Neural cell (in vitro differentiated cells): Measurements from ENCODE around the gene PKIB. TPM values are rescaled to one million over a fixed set of nuclear protein-coding genes. Genes with fewer than 3 reads are reported as not detected.

Source experiments
- H2AFZ ChIP-seq: fragments of 200-600, 300-800 bp; sonication (generic), shearing (Covaris generic); 2 replicates; pipeline ENCODE4 v1.6.0; 2014; ENCODE audit warnings: low read depth, mild to moderate bottlenecking, antibody characterized with exemption, low read length, moderate library complexity
- H3F3A ChIP-seq: fragments of 200-600 bp; shearing (Covaris generic); 2 replicates; pipeline ENCODE4 v1.6.1; 2016; ENCODE audit warnings: mild to moderate bottlenecking, moderate library complexity, mixed read lengths, antibody characterized with exemption, low read length; ENCODE audit not compliant: insufficient read depth, poor library complexity, severe bottlenecking
- H3K27ac ChIP-seq: fragments of 200-600, 300-800 bp; sonication (generic), shearing (Covaris generic); 2 replicates; pipeline ENCODE4 v1.5.1; 2014; ENCODE audit warnings: mild to moderate bottlenecking, low read length, moderate library complexity
- H3K27me3 ChIP-seq: fragments of 300-800, 200-600 bp; sonication (generic), shearing (Covaris generic); 2 replicates; pipeline ENCODE4 v1.6.0; 2014; ENCODE audit warnings: mild to moderate bottlenecking, low read depth, low read length, moderate library complexity; ENCODE audit not compliant: insufficient read depth
- H3K36me3 ChIP-seq: fragments of 300-800, 200-600 bp; sonication (generic), shearing (Covaris generic); 2 replicates; pipeline ENCODE4 v1.5.1; 2014; ENCODE audit warnings: mild to moderate bottlenecking, antibody characterized with exemption, low read length, moderate library complexity; ENCODE audit not compliant: insufficient read depth
- H3K4me2 ChIP-seq: fragments of 300-800, 200-600 bp; sonication (generic), shearing (Covaris generic); 2 replicates; pipeline ENCODE4 v1.6.0; 2014; ENCODE audit warnings: mild to moderate bottlenecking, low read length
- H3K4me3 ChIP-seq: fragments of 300-800, 200-600 bp; sonication (generic), shearing (Covaris generic); 2 replicates; pipeline ENCODE4 v1.5.1; 2014; ENCODE audit warnings: mild to moderate bottlenecking, low read length, moderate library complexity
- H3K79me2 ChIP-seq: fragments of 200-600 bp; shearing (Covaris generic); replicated peaks from 2 replicates; pipeline ENCODE4 v1.6.0; 2014; ENCODE audit warnings: mild to moderate bottlenecking, low read length, moderate library complexity; ENCODE audit not compliant: insufficient read depth
- H3K9ac ChIP-seq: fragments of 300-800, 200-600 bp; sonication (generic), shearing (Covaris generic); 2 replicates; pipeline ENCODE4 v1.6.1; 2016; ENCODE audit warnings: mild to moderate bottlenecking, low read length, mixed read lengths
- H3K9me2 ChIP-seq: fragments of 200-600 bp; shearing (Covaris generic); 2 replicates; pipeline ENCODE4 v1.6.1; 2016; ENCODE audit warnings: mild to moderate bottlenecking, low read length, mixed read lengths; ENCODE audit not compliant: insufficient read depth
- H3K9me3 ChIP-seq: fragments of 200-600, 300-800 bp; sonication (generic), shearing (Covaris generic); 2 replicates; pipeline ENCODE4 v1.6.1; 2016; ENCODE audit warnings: mild to moderate bottlenecking, mixed run types, low read length, moderate library complexity, mixed read lengths
- H4K20me1 ChIP-seq: fragments of 200-600 bp; shearing (Covaris generic); 2 replicates; pipeline ENCODE4 v1.6.1; 2016; ENCODE audit warnings: mild to moderate bottlenecking, mixed run types; ENCODE audit not compliant: insufficient read depth
- CTCF ChIP-seq: fragments of 450-650 bp; IDR thresholded peaks from 2 replicates; pipeline ENCODE4 v1.5.1; 2014; ENCODE audit warnings: antibody characterized with exemption, mild to moderate bottlenecking, moderate library complexity; ENCODE audit not compliant: poor library complexity, severe bottlenecking
- EP300 ChIP-seq: fragments of 450-650 bp; conservative IDR thresholded peaks from 2 replicates; pipeline ENCODE4 v1.6.1; 2014; ENCODE audit warnings: antibody characterized with exemption, mild to moderate bottlenecking, moderate library complexity; ENCODE audit not compliant: poor library complexity, severe bottlenecking
- EZH2 ChIP-seq: fragments of 200-600, 300-800 bp; shearing (Covaris generic), sonication (generic); IDR thresholded peaks from 2 replicates; pipeline ENCODE4 v1.6.1; 2014; ENCODE audit warnings: antibody characterized with exemption, low read length, borderline replicate concordance, mild to moderate bottlenecking; ENCODE audit not compliant: insufficient read depth, poor library complexity, severe bottlenecking
- MXI1 ChIP-seq: fragments of 450-650 bp; conservative IDR thresholded peaks from 2 replicates; pipeline ENCODE4 v1.6.1; 2014; ENCODE audit warnings: antibody characterized with exemption, mild to moderate bottlenecking; ENCODE audit not compliant: poor library complexity, severe bottlenecking
- POLR2AphosphoS5 ChIP-seq: IDR thresholded peaks from 2 replicates; pipeline ENCODE4 v1.6.1; 2012
- RAD21 ChIP-seq: fragments of 450-650 bp; conservative IDR thresholded peaks from 2 replicates; pipeline ENCODE4 v1.6.1; 2014; ENCODE audit warnings: antibody characterized with exemption, mild to moderate bottlenecking, moderate library complexity
- REST ChIP-seq: IDR thresholded peaks from 2 replicates; pipeline ENCODE4 v1.6.1; 2012; ENCODE audit warnings: borderline replicate concordance
- SMC3 ChIP-seq: fragments of 450-650 bp; conservative IDR thresholded peaks from 2 replicates; pipeline ENCODE4 v1.6.1; 2014; ENCODE audit warnings: antibody characterized with exemption, mild to moderate bottlenecking, moderate library complexity; ENCODE audit not compliant: poor library complexity
- TAF1 ChIP-seq: IDR thresholded peaks from 2 replicates; pipeline ENCODE4 v1.6.1; 2012; ENCODE audit warnings: low read depth
- polyA plus RNA-seq: library from polyadenylated mRNA; depleted of rRNA; stranded (reverse); fragments of >200 nt; gene quantifications from 2 replicates; pipeline ENCODE4 v1.2.3, GENCODE V29; 2014

PKIB gene
- polyA plus RNA-seq, 1 donor from 2014 or later: 22.8 TPM

GRCh38 chr6:122770835-122771601 is 160.8 kb downstream of the PKIB start:
- Histone ChIP-seq H3K27ac (no peak overlapping the region), H3K36me3 (no peaks in the 10 kb centered on the region), H3K27me3 (no peaks in the 10 kb centered on the region), H3K4me2 (no peak overlapping the region), H3K9ac (no peak overlapping the region), H3K79me2 (no peaks in the 10 kb centered on the region), H3F3A (no peaks in the 10 kb centered on the region), H3K9me2 (no peaks in the 10 kb centered on the region), H4K20me1 (no peaks in the 10 kb centered on the region), H3K4me3 (no peak overlapping the region), H2AFZ (no peak overlapping the region), H3K9me3 (no peaks in the 10 kb centered on the region)
- TF ChIP-seq CTCF (no peak), REST (no peak), RAD21 (no peak)

- Histone ChIP-seq H4K20me1 (no peaks in the 10 kb centered on the region), H3K36me3 (no peaks in the 10 kb centered on the region), H3K79me2 (no peaks in the 10 kb centered on the region), H3K4me3 (no peak overlapping the region), H3K4me2 (no peak overlapping the region), H3F3A (no peaks in the 10 kb centered on the region), H3K9me3 (no peaks in the 10 kb centered on the region), H2AFZ (no peak overlapping the region), H3K9me2 (no peaks in the 10 kb centered on the region), H3K9ac (no peak overlapping the region), H3K27me3 (no peaks in the 10 kb centered on the region), H3K27ac (no peak overlapping the region)
- no peak for TF ChIP-seq POLR2AphosphoS5
- TF ChIP-seq SMC3: no peak
- TF ChIP-seq EP300: no peak
- no peak for TF ChIP-seq TAF1
- no peak for TF ChIP-seq RAD21
- no peak for TF ChIP-seq CTCF
- no peak for TF ChIP-seq EZH2
- no peak for TF ChIP-seq REST
- no peak for TF ChIP-seq MXI1
Measured at GRCh38 chr6:122772724-122773415, 162.7 kb downstream of the PKIB start.
